ENCODE results near the gene RASGRP4. TPM values are rescaled to one million over a fixed set of nuclear protein-coding genes. Genes with fewer than 3 reads are reported as not detected.

The RASGRP4 gene
- total RNA-seq, 1 experiment from 2014 or later: not detected

- TF ChIP-seq SIN3A (IDR thresholded peaks at IDR 0.05; ENCODE audit: borderline replicate concordance, insufficient read depth, low read depth, low read length) (no peak), TCF7L2 (IDR thresholded peaks at IDR 0.05; ENCODE audit: low read depth, low read length) (no peak), CTCF (IDR thresholded peaks at IDR 0.05) (no peak), POLR2AphosphoS5 (IDR thresholded peaks at IDR 0.05; ENCODE audit: low read depth, low read length) (no peak), REST (IDR thresholded peaks at IDR 0.05; ENCODE audit: insufficient read depth in 1 of 2, low read depth in 2 of 2, low read length in 1 of 2) (no peak)
- Histone ChIP-seq H3K27ac (ENCODE audit: low read length) (no peak overlapping the region), H3K4me3 (ENCODE audit: low read depth in 2 of 2, low read length in 2 of 2) (no peak overlapping the region), H3K4me1 (ENCODE audit: control insufficient read depth, insufficient read depth, low read length) (no peaks in the 10 kb centered on the region), H3K27me3 (ENCODE audit: control insufficient read depth, insufficient read depth, low read length) (no peaks in the 10 kb centered on the region), H3K9me3 (ENCODE audit: control insufficient read depth, insufficient read depth, low read depth, low read length) (no peaks in the 10 kb centered on the region), H3K36me3 (ENCODE audit: control insufficient read depth, insufficient read depth, low read length) (no peaks in the 10 kb centered on the region)
- ATAC-seq (no peak; the same call in 1 of the 2 replicates), DNase-seq (ENCODE audit: low read depth, low spot score) (no peak)
- ChIA-PET CTCF (no interaction called here), POLR2A (no interaction called here)
- BruUV-seq (replicated peaks): no TSS peak
- intact Hi-C loops (cut with micrococcal nuclease; ENCODE audit: unreplicated experiment): no loop called here
- in situ Hi-C loops (cut with HindIII; ENCODE audit: low pct_unique_long_range_greater_than_20kb, low sequenced_read_pairs): no loop called here
These were observed 16.7 kb upstream of the RASGRP4 start for GRCh38 chr19:38442736-38443135.

- no peak for DNase-seq (ENCODE audit: low read depth, low spot score)
- peak; percentile 75 for ATAC-seq
- Histone ChIP-seq H3K36me3 (ENCODE audit: control insufficient read depth, insufficient read depth, low read length) (no peaks in the 10 kb centered on the region), H3K9me3 (ENCODE audit: control insufficient read depth, insufficient read depth, low read depth, low read length) (no peaks in the 10 kb centered on the region), H3K4me3 (ENCODE audit: low read depth in 2 of 2, low read length in 2 of 2) (no peak overlapping the region), H3K27ac (ENCODE audit: low read length) (no peak overlapping the region), H3K4me1 (ENCODE audit: control insufficient read depth, insufficient read depth, low read length) (no peaks in the 10 kb centered on the region), H3K27me3 (ENCODE audit: control insufficient read depth, insufficient read depth, low read length) (no peaks in the 10 kb centered on the region)
- in situ Hi-C loops (cut with HindIII; ENCODE audit: low pct_unique_long_range_greater_than_20kb, low sequenced_read_pairs) (no loop called here), intact Hi-C loops (cut with micrococcal nuclease; ENCODE audit: unreplicated experiment) (no loop called here)
- TF ChIP-seq POLR2AphosphoS5 (IDR thresholded peaks at IDR 0.05; ENCODE audit: low read depth, low read length) (no peak), REST (IDR thresholded peaks at IDR 0.05; ENCODE audit: insufficient read depth in 1 of 2, low read depth in 2 of 2, low read length in 1 of 2) (no peak), CTCF (IDR thresholded peaks at IDR 0.05) (no peak), SIN3A (IDR thresholded peaks at IDR 0.05; ENCODE audit: borderline replicate concordance, insufficient read depth, low read depth, low read length) (no peak), TCF7L2 (IDR thresholded peaks at IDR 0.05; ENCODE audit: low read depth, low read length) (no peak)
- ChIA-PET POLR2A (no interaction called here), CTCF (no interaction called here)
- no TSS peak for BruUV-seq (replicated peaks)
These were observed 15.8 kb upstream of the RASGRP4 start for GRCh38 chr19:38441657-38442348.
